ENCODE results near the gene NAV3. TPM values are rescaled to one million over a fixed set of nuclear protein-coding genes. Genes with fewer than 3 reads are reported as not detected.

Gene NAV3
- total RNA-seq, 1 donor from 2014 or later, result 8.1 TPM

DNA sequence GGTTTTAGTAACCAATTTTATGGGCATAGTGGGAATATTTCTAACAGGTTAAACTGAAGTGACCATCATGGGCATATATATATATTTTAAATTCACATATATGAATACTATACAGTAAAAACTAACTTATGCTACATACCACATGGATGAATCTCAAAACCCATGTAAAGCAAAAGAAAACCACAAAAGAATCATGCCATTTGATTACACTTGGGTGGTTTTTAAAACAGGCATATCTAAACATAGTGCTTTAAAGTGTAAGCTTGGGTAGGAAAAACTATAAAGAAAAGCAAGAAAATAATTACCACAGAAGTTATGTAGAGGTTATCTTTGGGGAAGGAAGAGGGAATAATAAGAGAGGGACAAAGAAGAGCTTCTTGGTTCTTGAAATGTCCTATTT is 326.1 kb downstream of the NAV3 start:
- Mint-ChIP-seq H3K4me3 (ENCODE audit: unreplicated experiment) (no peak overlapping the region), H3K9me3 (ENCODE audit: unreplicated experiment) (no peaks in the 10 kb centered on the region), H3K27ac (ENCODE audit: unreplicated experiment) (no peak overlapping the region), H3K4me1 (ENCODE audit: unreplicated experiment) (peaks cover 5% of the 10 kb centered on the region), H3K27me3 (ENCODE audit: unreplicated experiment) (no peaks in the 10 kb centered on the region), H3K36me3 (ENCODE audit: unreplicated experiment) (no peaks in the 10 kb centered on the region)
- TF ChIP-seq, protein P1, sequence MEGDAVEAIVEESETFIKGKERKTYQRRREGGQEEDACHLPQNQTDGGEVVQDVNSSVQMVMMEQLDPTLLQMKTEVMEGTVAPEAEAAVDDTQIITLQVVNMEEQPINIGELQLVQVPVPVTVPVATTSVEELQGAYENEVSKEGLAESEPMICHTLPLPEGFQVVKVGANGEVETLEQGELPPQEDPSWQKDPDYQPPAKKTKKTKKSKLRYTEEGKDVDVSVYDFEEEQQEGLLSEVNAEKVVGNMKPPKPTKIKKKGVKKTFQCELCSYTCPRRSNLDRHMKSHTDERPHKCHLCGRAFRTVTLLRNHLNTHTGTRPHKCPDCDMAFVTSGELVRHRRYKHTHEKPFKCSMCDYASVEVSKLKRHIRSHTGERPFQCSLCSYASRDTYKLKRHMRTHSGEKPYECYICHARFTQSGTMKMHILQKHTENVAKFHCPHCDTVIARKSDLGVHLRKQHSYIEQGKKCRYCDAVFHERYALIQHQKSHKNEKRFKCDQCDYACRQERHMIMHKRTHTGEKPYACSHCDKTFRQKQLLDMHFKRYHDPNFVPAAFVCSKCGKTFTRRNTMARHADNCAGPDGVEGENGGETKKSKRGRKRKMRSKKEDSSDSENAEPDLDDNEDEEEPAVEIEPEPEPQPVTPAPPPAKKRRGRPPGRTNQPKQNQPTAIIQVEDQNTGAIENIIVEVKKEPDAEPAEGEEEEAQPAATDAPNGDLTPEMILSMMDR (IDR thresholded peaks at IDR 0.05), result no peak
- DNase-seq (ENCODE audit: extremely low spot score, unreplicated experiment), result no peak

DNA sequence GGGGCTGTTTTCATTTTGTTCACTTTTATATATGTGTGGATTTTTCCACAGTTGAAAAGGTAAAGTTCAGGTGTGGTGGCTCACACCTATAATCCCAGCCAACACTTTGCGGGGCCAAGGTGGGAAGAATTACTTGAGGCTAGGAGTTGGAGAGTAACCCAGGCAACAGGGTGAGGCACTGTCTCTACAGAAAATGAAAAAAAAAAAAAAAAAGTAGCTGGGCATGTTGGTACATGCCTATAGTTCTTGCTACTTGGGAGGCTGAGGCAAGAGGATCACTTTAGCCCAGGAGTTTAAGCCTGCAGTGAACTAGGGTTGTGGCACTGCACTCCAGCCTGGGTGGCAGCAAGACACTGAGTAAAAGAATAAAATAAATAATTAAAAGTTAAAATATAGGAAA is 326.5 kb downstream of the NAV3 start:
- H3K4me3 Mint-ChIP-seq (ENCODE audit: unreplicated experiment), result no peak overlapping the region
- H3K27ac Mint-ChIP-seq (ENCODE audit: unreplicated experiment), result no peak overlapping the region
- H3K9me3 Mint-ChIP-seq (ENCODE audit: unreplicated experiment), result no peaks in the 10 kb centered on the region
- no peaks in the 10 kb centered on the region for H3K27me3 Mint-ChIP-seq (ENCODE audit: unreplicated experiment)
- no peaks in the 10 kb centered on the region for H3K36me3 Mint-ChIP-seq (ENCODE audit: unreplicated experiment)
- DNase-seq (ENCODE audit: extremely low spot score, unreplicated experiment), result no peak
- peaks cover 5% of the 10 kb centered on the region for H3K4me1 Mint-ChIP-seq (ENCODE audit: unreplicated experiment)
- TF ChIP-seq, protein P1 (IDR thresholded peaks at IDR 0.05), result no peak

DNA sequence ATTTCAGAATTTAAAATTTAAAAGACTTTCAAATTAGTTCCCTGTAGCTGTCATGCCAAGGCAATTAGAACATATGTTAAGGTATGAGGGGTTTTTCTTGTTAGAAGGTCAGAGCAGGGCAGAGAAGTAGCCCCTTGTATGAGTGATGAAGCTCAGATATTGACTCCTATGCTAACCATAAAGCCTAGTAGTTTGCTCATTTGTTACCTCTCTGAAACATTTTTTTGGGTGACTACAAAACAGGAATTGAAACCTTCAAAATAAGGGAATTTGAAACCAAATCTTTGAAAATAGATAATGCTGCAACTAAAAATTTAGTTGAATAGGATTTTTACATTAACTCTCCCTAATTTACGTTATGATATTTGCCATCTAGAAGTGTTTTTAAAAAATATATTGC is 333.5 kb downstream of the NAV3 start:
- H3K9me3 Mint-ChIP-seq (ENCODE audit: unreplicated experiment), result no peaks in the 10 kb centered on the region
- H3K27me3 Mint-ChIP-seq (ENCODE audit: unreplicated experiment), result no peaks in the 10 kb centered on the region
- TF ChIP-seq, protein P1 (IDR thresholded peaks at IDR 0.05), result no peak
- H3K4me1 Mint-ChIP-seq (ENCODE audit: unreplicated experiment), result no peaks in the 10 kb centered on the region
- DNase-seq (ENCODE audit: extremely low spot score, unreplicated experiment), result no peak
- no peaks in the 10 kb centered on the region for H3K36me3 Mint-ChIP-seq (ENCODE audit: unreplicated experiment)
- H3K4me3 Mint-ChIP-seq (ENCODE audit: unreplicated experiment), result no peak overlapping the region
- no peak overlapping the region for H3K27ac Mint-ChIP-seq (ENCODE audit: unreplicated experiment)

DNA sequence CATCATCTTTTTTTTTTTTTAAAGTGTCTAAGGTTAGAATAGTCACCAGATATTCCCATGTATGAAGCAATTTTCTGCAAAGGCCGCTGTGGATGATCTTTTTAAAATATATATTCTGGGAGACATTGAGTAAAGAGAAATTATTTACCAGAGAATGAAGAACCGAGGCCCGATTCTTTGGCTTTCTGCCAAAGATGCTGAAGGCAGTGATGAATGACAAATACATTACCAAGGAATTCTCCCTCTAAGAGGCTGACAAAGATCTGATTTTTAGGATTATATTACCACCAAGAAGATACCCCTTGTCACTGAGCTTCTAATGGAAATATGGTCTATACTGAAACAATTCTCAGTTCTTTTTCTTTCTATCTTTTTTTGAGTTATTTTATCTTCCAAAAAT is 336.8 kb downstream of the NAV3 start:
- Mint-ChIP-seq H3K4me3 (ENCODE audit: unreplicated experiment) (no peak overlapping the region), H3K4me1 (ENCODE audit: unreplicated experiment) (no peaks in the 10 kb centered on the region), H3K9me3 (ENCODE audit: unreplicated experiment) (no peaks in the 10 kb centered on the region), H3K36me3 (ENCODE audit: unreplicated experiment) (no peaks in the 10 kb centered on the region), H3K27ac (ENCODE audit: unreplicated experiment) (no peak overlapping the region), H3K27me3 (ENCODE audit: unreplicated experiment) (no peaks in the 10 kb centered on the region)
- TF ChIP-seq, protein P1 (IDR thresholded peaks at IDR 0.05), result no peak
- no peak for DNase-seq (ENCODE audit: extremely low spot score, unreplicated experiment)

DNA sequence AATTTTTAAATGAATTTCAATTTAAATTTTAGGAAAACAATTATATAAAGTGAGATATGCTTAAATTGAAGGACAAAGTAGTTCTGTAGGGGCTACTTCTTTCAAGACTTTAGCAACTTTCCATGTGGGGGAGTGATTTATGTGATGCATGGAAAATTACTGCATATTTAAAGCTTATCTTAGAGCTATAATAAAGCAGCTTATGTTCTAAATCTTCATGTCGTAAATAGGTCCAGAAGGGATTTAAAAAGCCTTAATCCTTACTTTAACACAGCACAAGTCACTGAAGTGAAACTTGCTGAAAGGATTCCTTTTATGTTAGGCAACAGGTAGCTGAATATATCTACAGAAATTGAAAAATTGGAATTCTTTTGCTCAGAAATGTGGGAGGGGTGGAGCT is 340.4 kb downstream of the NAV3 start:
- Mint-ChIP-seq H3K27me3 (ENCODE audit: unreplicated experiment) (no peaks in the 10 kb centered on the region), H3K27ac (ENCODE audit: unreplicated experiment) (no peak overlapping the region), H3K4me3 (ENCODE audit: unreplicated experiment) (no peak overlapping the region), H3K36me3 (ENCODE audit: unreplicated experiment) (no peaks in the 10 kb centered on the region), H3K9me3 (ENCODE audit: unreplicated experiment) (no peaks in the 10 kb centered on the region), H3K4me1 (ENCODE audit: unreplicated experiment) (no peaks in the 10 kb centered on the region)
- TF ChIP-seq, protein P1 (IDR thresholded peaks at IDR 0.05), result no peak
- DNase-seq (ENCODE audit: extremely low spot score, unreplicated experiment), result no peak
